Lung (tissue), 12 donors: ENCODE data around the gene DPYSL3. TPM values are rescaled to one million over a fixed set of nuclear protein-coding genes. Genes with fewer than 3 reads are reported as not detected.

ENCODE experiments used
- ATAC-seq: fragments of 200-7000 bp; cut with Tn5 transposase; one replicate; pipeline ENCODE4 v1.9.1; 2020; ENCODE audit warnings: moderate number of reproducible peaks; ENCODE audit not compliant: insufficient read depth, low FRiP score
- DNase-seq, 3 donors: peaks; one replicate each; pipeline ENCODE4 v3.0.0-alpha.2; 2013 to 2017
- H3K27ac ChIP-seq, 2 donors: one replicate each; pipeline ENCODE4 v1.5.1; 2013; ENCODE audit warnings: mild to moderate bottlenecking in 2 of 2, moderate library complexity in 2 of 2, control low read depth in 1 of 2, inconsistent platforms in 1 of 2, low read depth in 1 of 2, low read length in 1 of 2
- H3K27me3 ChIP-seq, 3 donors: one replicate each; pipeline ENCODE4 v1.5.1; 2013; ENCODE audit warnings: low read length in 2 of 3; ENCODE audit not compliant: control insufficient read depth in 3 of 3, insufficient read depth in 3 of 3
- H3K36me3 ChIP-seq, 4 donors: one replicate each; pipeline ENCODE4 v1.5.1; 2013; ENCODE audit warnings: low read length in 4 of 4, mild to moderate bottlenecking in 1 of 4, moderate library complexity in 1 of 4; ENCODE audit not compliant: control insufficient read depth in 4 of 4, insufficient read depth in 4 of 4
- H3K4me1 ChIP-seq, 5 donors: one replicate each; pipeline ENCODE4 v1.5.1; 2013; ENCODE audit warnings: low read length in 5 of 5, mild to moderate bottlenecking in 2 of 5, moderate library complexity in 1 of 5; ENCODE audit not compliant: control insufficient read depth in 5 of 5, insufficient read depth in 5 of 5
- H3K4me3 ChIP-seq: one replicate; pipeline ENCODE4 v1.5.1; 2013; ENCODE audit warnings: mild to moderate bottlenecking, control low read depth, moderate library complexity
- H3K9ac ChIP-seq, 2 donors: one replicate each; pipeline ENCODE4 v1.5.1; 2013; ENCODE audit warnings: low read length in 2 of 2, control low read depth in 1 of 2; ENCODE audit not compliant: insufficient read depth in 1 of 2
- H3K9me3 ChIP-seq, 4 donors: one replicate each; pipeline ENCODE4 v1.5.1; 2013; ENCODE audit warnings: low read length in 3 of 4, mild to moderate bottlenecking in 1 of 4, moderate library complexity in 1 of 4; ENCODE audit not compliant: control insufficient read depth in 4 of 4, insufficient read depth in 3 of 4
- CTCF ChIP-seq: IDR thresholded peaks from 2 replicates; pipeline ENCODE4 v1.5.1; 2012; ENCODE audit warnings: mild to moderate bottlenecking; ENCODE audit errors: control extremely low read depth, extremely low read depth
- WGBS, 2 donors: extraction: QIAGEN DNeasy Blood & Tissue Kit; methylation state at CpG; one replicate each; pipeline ENCODE4 v1.1.7; 2013; 5-methylcytosine and 5-hydroxymethylcytosine counted together
- polyA plus RNA-seq, 2 donors: library from polyadenylated mRNA; stranded (reverse); fragments of 200-250 nt; gene quantifications; one replicate each; pipeline ENCODE4 v1.2.1, GENCODE V29; 2013
- total RNA-seq, 2 donors: library from RNA; depleted of rRNA in 1 of 2; stranded (reverse); fragments of >200 nt in 1 of 2; gene quantifications; one replicate each; pipeline ENCODE4 v1.2.1, GENCODE V29; 2014 to 2021
- donor health status: control.
- donor health status: control.
- donor health status: Bipolar disorder and iron deficiency.
- donor health status: healthy.
- donor health status: DM: yes; HTN: yes; CAD: no.

Gene DPYSL3
- total and polyA plus RNA-seq, 4 donors: 13.8 to 112 (median 43.7) TPM

- DNase-seq: no peak
- no peaks in the 10 kb centered on the region for H3K36me3 ChIP-seq
- ATAC-seq: no peak
- WGBS, 2 donors: 68 to 81% methylated on average over 3 of the region's 3 CpGs
- H3K27ac ChIP-seq: no peak overlapping the region
- peaks cover 0 to 6% (median 0%) of the 10 kb centered on the region in 5 donors for H3K4me1 ChIP-seq
- no peak overlapping the region for H3K4me3 ChIP-seq
- H3K27me3 ChIP-seq: no peaks in the 10 kb centered on the region
- peaks cover 0 to under 1% (median 0%) of the 10 kb centered on the region in 4 donors for H3K9me3 ChIP-seq
- no peak overlapping the region for H3K9ac ChIP-seq
- TF ChIP-seq CTCF: no peak
Measured at GRCh38 chr5:147465747-147466146, 44.1 kb downstream of the DPYSL3 start.

- no peak for ATAC-seq
- Histone ChIP-seq H3K27me3 (no peaks in the 10 kb centered on the region), H3K27ac (no peak overlapping the region)
Measured at GRCh38 chr5:147464211-147464610, 45.7 kb downstream of the DPYSL3 start.

GRCh38 chr5:147461915-147462314, 48.0 kb downstream of the DPYSL3 start:
- no peak overlapping the region for H3K4me3 ChIP-seq
- H3K4me1 ChIP-seq: peaks cover 0 to 4% (median 0%) of the 10 kb centered on the region in 5 donors
- no peak for TF ChIP-seq CTCF
- H3K9me3 ChIP-seq: peaks cover 0 to 4% (median 0%) of the 10 kb centered on the region in 4 donors
- DNase-seq (no peak), ATAC-seq (no peak)
- 81 to 93% methylated on average over 1 of the region's 1 CpG for WGBS, 2 donors
- H3K36me3 ChIP-seq: no peaks in the 10 kb centered on the region
- no peak overlapping the region for H3K9ac ChIP-seq
- H3K27me3 ChIP-seq: no peaks in the 10 kb centered on the region
- no peak overlapping the region for H3K27ac ChIP-seq

More at GRCh38 chr5:147464211-147464610, 45.7 kb downstream of the DPYSL3 start:
- 63 to 65% methylated on average over 5 of the region's 5 CpGs for WGBS, 2 donors
- Histone ChIP-seq H3K9me3 (peaks cover 0 to 4% (median 0%) of the 10 kb centered on the region in 4 donors), H3K4me1 (peaks cover 0 to 6% (median 0%) of the 10 kb centered on the region in 5 donors), H3K36me3 (no peaks in the 10 kb centered on the region), H3K4me3 (no peak overlapping the region), H3K9ac (no peak overlapping the region)
- TF ChIP-seq CTCF: peak; percentile 5
- DNase-seq: peak in 1 of 3 donors; percentile 43

- no peaks in the 10 kb centered on the region for H3K36me3 ChIP-seq
- no peak overlapping the region for H3K4me3 ChIP-seq
- no peak overlapping the region for H3K27ac ChIP-seq
- WGBS, 2 donors: 80 to 84% methylated on average over 2 of the region's 2 CpGs
- no peak for TF ChIP-seq CTCF
- H3K9ac ChIP-seq: no peak overlapping the region
- ATAC-seq (no peak), DNase-seq (no peak)
- H3K9me3 ChIP-seq: peaks cover 0 to 4% (median 0%) of the 10 kb centered on the region in 4 donors
- peaks cover 0 to 9% (median 2%) of the 10 kb centered on the region in 5 donors for H3K4me1 ChIP-seq
- H3K27me3 ChIP-seq: no peaks in the 10 kb centered on the region
Measured at GRCh38 chr5:147460380-147460779, 49.5 kb downstream of the DPYSL3 start.
